ENCODE data around the gene SORL1-AS1.

The SORL1-AS1 gene

GRCh38 chr11:121437018-121437685 is 15.6 kb downstream of the SORL1-AS1 start:
- H3K9me3 ChIP-seq (ENCODE audit: control insufficient read depth, insufficient read depth, low read length), result no peaks in the 10 kb centered on the region
- H3K4me1 ChIP-seq (ENCODE audit: insufficient read depth, low read length), result no peaks in the 10 kb centered on the region
- no peaks in the 10 kb centered on the region for H3K36me3 ChIP-seq (ENCODE audit: insufficient read depth, low read length)
- no peak overlapping the region for H3K9ac ChIP-seq (ENCODE audit: low read depth, low read length)

GRCh38 chr11:121435551-121436511 is 16.9 kb downstream of the SORL1-AS1 start:
- Histone ChIP-seq H3K36me3 (ENCODE audit: insufficient read depth, low read length) (no peaks in the 10 kb centered on the region), H3K9ac (ENCODE audit: low read depth, low read length) (no peak overlapping the region), H3K4me1 (ENCODE audit: insufficient read depth, low read length) (no peaks in the 10 kb centered on the region), H3K9me3 (ENCODE audit: control insufficient read depth, insufficient read depth, low read length) (no peaks in the 10 kb centered on the region)

- no peaks in the 10 kb centered on the region for H3K36me3 ChIP-seq (ENCODE audit: insufficient read depth, low read length)
- no peaks in the 10 kb centered on the region for H3K9me3 ChIP-seq (ENCODE audit: control insufficient read depth, insufficient read depth, low read length)
- no peaks in the 10 kb centered on the region for H3K4me1 ChIP-seq (ENCODE audit: insufficient read depth, low read length)
- H3K9ac ChIP-seq (ENCODE audit: low read depth, low read length), result no peak overlapping the region
Measured at GRCh38 chr11:121435132-121435531, 17.6 kb downstream of the SORL1-AS1 start.

GRCh38 chr11:121431820-121432526 is 20.8 kb downstream of the SORL1-AS1 start:
- Histone ChIP-seq H3K9ac (ENCODE audit: low read depth, low read length) (no peak overlapping the region), H3K9me3 (ENCODE audit: control insufficient read depth, insufficient read depth, low read length) (no peaks in the 10 kb centered on the region), H3K4me1 (ENCODE audit: insufficient read depth, low read length) (no peaks in the 10 kb centered on the region)

GRCh38 chr11:121429556-121429955 is 23.2 kb downstream of the SORL1-AS1 start:
- Histone ChIP-seq H3K9ac (ENCODE audit: low read depth, low read length) (no peak overlapping the region), H3K36me3 (ENCODE audit: insufficient read depth, low read length) (no peaks in the 10 kb centered on the region), H3K4me1 (ENCODE audit: insufficient read depth, low read length) (no peaks in the 10 kb centered on the region), H3K9me3 (ENCODE audit: control insufficient read depth, insufficient read depth, low read length) (no peaks in the 10 kb centered on the region)

More at GRCh38 chr11:121431820-121432526, 20.8 kb downstream of the SORL1-AS1 start:
- H3K36me3 ChIP-seq (ENCODE audit: insufficient read depth, low read length), result no peaks in the 10 kb centered on the region

- Histone ChIP-seq H3K4me1 (ENCODE audit: insufficient read depth, low read length) (no peaks in the 10 kb centered on the region), H3K9ac (ENCODE audit: low read depth, low read length) (peak overlapping the region; percentile 62; the same call in 1 of the 2 replicates), H3K9me3 (ENCODE audit: control insufficient read depth, insufficient read depth, low read length) (no peaks in the 10 kb centered on the region), H3K36me3 (ENCODE audit: insufficient read depth, low read length) (no peaks in the 10 kb centered on the region)
Measured at GRCh38 chr11:121427400-121427744, 25.4 kb downstream of the SORL1-AS1 start.

- Histone ChIP-seq H3K4me1 (ENCODE audit: insufficient read depth, low read length) (no peaks in the 10 kb centered on the region), H3K9ac (ENCODE audit: low read depth, low read length) (peak overlapping the region; percentile 62; the same call in 1 of the 2 replicates), H3K9me3 (ENCODE audit: control insufficient read depth, insufficient read depth, low read length) (no peaks in the 10 kb centered on the region), H3K36me3 (ENCODE audit: insufficient read depth, low read length) (no peaks in the 10 kb centered on the region)
Measured at GRCh38 chr11:121426476-121427399, 26.0 kb downstream of the SORL1-AS1 start.

GRCh38 chr11:121425828-121426227 is 26.9 kb downstream of the SORL1-AS1 start:
- H3K9ac ChIP-seq (ENCODE audit: low read depth, low read length), result no peak overlapping the region
- H3K9me3 ChIP-seq (ENCODE audit: control insufficient read depth, insufficient read depth, low read length), result no peaks in the 10 kb centered on the region
- H3K36me3 ChIP-seq (ENCODE audit: insufficient read depth, low read length), result no peaks in the 10 kb centered on the region
- H3K4me1 ChIP-seq (ENCODE audit: insufficient read depth, low read length), result no peaks in the 10 kb centered on the region

GRCh38 chr11:121422675-121423074 is 30.1 kb downstream of the SORL1-AS1 start:
- Histone ChIP-seq H3K9ac (ENCODE audit: low read depth, low read length) (no peak overlapping the region), H3K36me3 (ENCODE audit: insufficient read depth, low read length) (no peaks in the 10 kb centered on the region), H3K4me1 (ENCODE audit: insufficient read depth, low read length) (no peaks in the 10 kb centered on the region), H3K9me3 (ENCODE audit: control insufficient read depth, insufficient read depth, low read length) (no peaks in the 10 kb centered on the region)

GRCh38 chr11:121421149-121421901 is 31.4 kb downstream of the SORL1-AS1 start:
- no peak overlapping the region for H3K9ac ChIP-seq (ENCODE audit: low read depth, low read length)
- H3K9me3 ChIP-seq (ENCODE audit: control insufficient read depth, insufficient read depth, low read length), result no peaks in the 10 kb centered on the region
- no peaks in the 10 kb centered on the region for H3K4me1 ChIP-seq (ENCODE audit: insufficient read depth, low read length)
- no peaks in the 10 kb centered on the region for H3K36me3 ChIP-seq (ENCODE audit: insufficient read depth, low read length)

- Histone ChIP-seq H3K9me3 (ENCODE audit: control insufficient read depth, insufficient read depth, low read length) (no peaks in the 10 kb centered on the region), H3K9ac (ENCODE audit: low read depth, low read length) (no peak overlapping the region), H3K4me1 (ENCODE audit: insufficient read depth, low read length) (no peaks in the 10 kb centered on the region), H3K36me3 (ENCODE audit: insufficient read depth, low read length) (no peaks in the 10 kb centered on the region)
Measured at GRCh38 chr11:121420398-121420797, 32.4 kb downstream of the SORL1-AS1 start.

GRCh38 chr11:121419836-121420235 is 32.9 kb downstream of the SORL1-AS1 start:
- Histone ChIP-seq H3K36me3 (ENCODE audit: insufficient read depth, low read length) (no peaks in the 10 kb centered on the region), H3K9me3 (ENCODE audit: control insufficient read depth, insufficient read depth, low read length) (no peaks in the 10 kb centered on the region), H3K9ac (ENCODE audit: low read depth, low read length) (no peak overlapping the region), H3K4me1 (ENCODE audit: insufficient read depth, low read length) (no peaks in the 10 kb centered on the region)

GRCh38 chr11:121418625-121419114 is 34.1 kb downstream of the SORL1-AS1 start:
- H3K36me3 ChIP-seq (ENCODE audit: insufficient read depth, low read length), result no peaks in the 10 kb centered on the region
- H3K9ac ChIP-seq (ENCODE audit: low read depth, low read length), result no peak overlapping the region
- H3K9me3 ChIP-seq (ENCODE audit: control insufficient read depth, insufficient read depth, low read length), result no peaks in the 10 kb centered on the region
- H3K4me1 ChIP-seq (ENCODE audit: insufficient read depth, low read length), result no peaks in the 10 kb centered on the region

Measured in ES-I3 (cell line).